H1 (cell line): ENCODE results near the gene DLK1. TPM values are rescaled to one million over a fixed set of nuclear protein-coding genes. Genes with fewer than 3 reads are reported as not detected.

Experiments used
- CHD2 ChIP-seq: IDR thresholded peaks from 2 replicates; pipeline ENCODE4 v1.6.1; 2012; ENCODE audit warnings: low read length, improper control_type of control experiment
- GTF2F1 ChIP-seq: IDR thresholded peaks from 2 replicates; pipeline ENCODE4 v1.6.1; 2012; ENCODE audit warnings: low read depth, low read length, improper control_type of control experiment, borderline replicate concordance
- HDAC6 ChIP-seq: IDR thresholded peaks from one replicate; pipeline ENCODE4 v1.7.1; 2012; ENCODE audit warnings: low read depth, mild to moderate bottlenecking, inconsistent platforms, low read length, moderate library complexity
- JUN ChIP-seq: IDR thresholded peaks from 2 replicates; pipeline ENCODE4 v1.6.1; 2011; ENCODE audit warnings: low read depth, mild to moderate bottlenecking, improper control_type of control experiment, low read length
- POLR2A ChIP-seq, 2 experiments: IDR thresholded peaks; 1 replicate in 1 of 2; 2 replicates in 1 of 2; pipeline ENCODE4 v1.6.1; 2011; ENCODE audit warnings: low read depth in 2 of 2, low read length in 2 of 2, mild to moderate bottlenecking in 2 of 2; ENCODE audit errors: control extremely low read depth in 1 of 2
- POLR2AphosphoS5 ChIP-seq: IDR thresholded peaks from 2 replicates; pipeline ENCODE4 v1.6.1; 2011; ENCODE audit warnings: low read depth, low read length
- RAD21 ChIP-seq, 2 experiments: IDR thresholded peaks in 1 of 2; conservative IDR thresholded peaks in 1 of 2; 2 replicates each; pipeline ENCODE4 v1.6.1; 2011; ENCODE audit warnings: low read depth in 2 of 2, low read length in 2 of 2, improper control_type of control experiment in 1 of 2, inconsistent platforms in 1 of 2, mild to moderate bottlenecking in 1 of 2, moderate library complexity in 1 of 2
- SP2 ChIP-seq: IDR thresholded peaks from 2 replicates; pipeline ENCODE4 v1.6.1; 2012; ENCODE audit warnings: mild to moderate bottlenecking, low read length, inconsistent platforms
- SP4 ChIP-seq: IDR thresholded peaks from 2 replicates; pipeline ENCODE4 v1.6.1; 2012; ENCODE audit warnings: low read length, inconsistent platforms
- polyA plus RNA-seq, 7 experiments: library from polyadenylated mRNA; depleted of rRNA in 3 of 7; stranded (reverse) in 5 of 7; unstranded in 2 of 7; fragments of >200 nt in 5 of 7; fragments of 200-250 nt in 2 of 7; gene quantifications; 1 replicate in 5 of 7; 2 replicates in 1 of 7; 4 replicates in 1 of 7; pipeline versions ENCODE4 v1.2.1 to v1.2.3, GENCODE V29; 2011 to 2013; ENCODE audit warnings: missing spikeins in 2 of 7, mixed read lengths in 2 of 7
- total RNA-seq: library from RNA; stranded (reverse); fragmentation: NEBNext Ultra II Directional; extraction: Animal tissue kit (Norgen Biotek cat#: 25700); gene quantifications from 2 replicates; pipeline ENCODE4 v1.2.1, GENCODE V29; 2021
- TF ChIP-seq, protein P1 (sequence below): fragments of 300-600 bp; sonication (generic); IDR thresholded peaks from 2 replicates; pipeline ENCODE4 v1.7.1; 2012; ENCODE audit warnings: low read length, moderate library complexity, mild to moderate bottlenecking, inconsistent platforms; ENCODE audit not compliant: insufficient replicate concordance
- TF ChIP-seq, protein P2 (sequence below): IDR thresholded peaks from 2 replicates; pipeline ENCODE4 v1.6.1; 2012; ENCODE audit warnings: inconsistent platforms

DLK1 gene
- total and polyA plus RNA-seq, 2 of the 8 experiments (the other 6 are each of a cell fraction or from before 2014, with no cell fraction given) = 1.3 to 2.4 TPM

DNA sequence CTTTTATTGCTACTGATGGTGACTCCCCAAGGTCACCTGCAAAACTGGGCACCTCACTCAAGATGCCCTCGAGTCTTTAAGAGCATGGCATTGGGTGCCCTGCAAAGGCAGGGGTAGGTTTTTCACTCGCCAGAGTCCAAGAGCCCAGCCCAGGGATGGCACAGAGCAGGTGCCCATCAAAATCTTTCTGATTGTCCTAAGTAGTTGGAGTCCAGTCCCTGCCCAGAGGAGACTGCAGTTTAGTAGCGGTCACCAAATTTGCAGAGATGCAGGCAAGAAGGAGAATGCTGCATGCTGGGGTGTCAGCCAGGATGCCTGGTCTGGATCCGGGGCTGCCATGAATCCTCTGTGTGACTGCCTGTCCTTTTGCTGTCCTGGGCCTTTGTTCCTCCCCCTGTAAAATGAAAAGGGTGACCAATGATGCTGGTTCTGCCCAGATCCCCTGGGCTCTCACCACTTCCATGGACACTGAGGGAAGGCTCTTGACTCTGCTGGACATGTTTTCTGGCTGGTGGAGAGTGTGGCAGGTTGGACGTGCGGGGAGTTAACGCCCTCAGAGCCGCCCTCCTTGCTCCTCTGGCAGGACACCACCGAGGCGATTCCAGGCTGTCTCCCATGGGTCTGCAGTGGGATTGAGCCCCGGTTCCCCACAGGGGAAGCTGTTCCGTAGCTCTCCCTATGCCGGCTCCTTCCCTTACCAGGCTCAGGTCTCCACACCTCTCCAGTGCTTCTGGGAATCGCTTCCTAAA lies 41.3 kb downstream of the DLK1 start (continued):
- TF ChIP-seq, protein P1, sequence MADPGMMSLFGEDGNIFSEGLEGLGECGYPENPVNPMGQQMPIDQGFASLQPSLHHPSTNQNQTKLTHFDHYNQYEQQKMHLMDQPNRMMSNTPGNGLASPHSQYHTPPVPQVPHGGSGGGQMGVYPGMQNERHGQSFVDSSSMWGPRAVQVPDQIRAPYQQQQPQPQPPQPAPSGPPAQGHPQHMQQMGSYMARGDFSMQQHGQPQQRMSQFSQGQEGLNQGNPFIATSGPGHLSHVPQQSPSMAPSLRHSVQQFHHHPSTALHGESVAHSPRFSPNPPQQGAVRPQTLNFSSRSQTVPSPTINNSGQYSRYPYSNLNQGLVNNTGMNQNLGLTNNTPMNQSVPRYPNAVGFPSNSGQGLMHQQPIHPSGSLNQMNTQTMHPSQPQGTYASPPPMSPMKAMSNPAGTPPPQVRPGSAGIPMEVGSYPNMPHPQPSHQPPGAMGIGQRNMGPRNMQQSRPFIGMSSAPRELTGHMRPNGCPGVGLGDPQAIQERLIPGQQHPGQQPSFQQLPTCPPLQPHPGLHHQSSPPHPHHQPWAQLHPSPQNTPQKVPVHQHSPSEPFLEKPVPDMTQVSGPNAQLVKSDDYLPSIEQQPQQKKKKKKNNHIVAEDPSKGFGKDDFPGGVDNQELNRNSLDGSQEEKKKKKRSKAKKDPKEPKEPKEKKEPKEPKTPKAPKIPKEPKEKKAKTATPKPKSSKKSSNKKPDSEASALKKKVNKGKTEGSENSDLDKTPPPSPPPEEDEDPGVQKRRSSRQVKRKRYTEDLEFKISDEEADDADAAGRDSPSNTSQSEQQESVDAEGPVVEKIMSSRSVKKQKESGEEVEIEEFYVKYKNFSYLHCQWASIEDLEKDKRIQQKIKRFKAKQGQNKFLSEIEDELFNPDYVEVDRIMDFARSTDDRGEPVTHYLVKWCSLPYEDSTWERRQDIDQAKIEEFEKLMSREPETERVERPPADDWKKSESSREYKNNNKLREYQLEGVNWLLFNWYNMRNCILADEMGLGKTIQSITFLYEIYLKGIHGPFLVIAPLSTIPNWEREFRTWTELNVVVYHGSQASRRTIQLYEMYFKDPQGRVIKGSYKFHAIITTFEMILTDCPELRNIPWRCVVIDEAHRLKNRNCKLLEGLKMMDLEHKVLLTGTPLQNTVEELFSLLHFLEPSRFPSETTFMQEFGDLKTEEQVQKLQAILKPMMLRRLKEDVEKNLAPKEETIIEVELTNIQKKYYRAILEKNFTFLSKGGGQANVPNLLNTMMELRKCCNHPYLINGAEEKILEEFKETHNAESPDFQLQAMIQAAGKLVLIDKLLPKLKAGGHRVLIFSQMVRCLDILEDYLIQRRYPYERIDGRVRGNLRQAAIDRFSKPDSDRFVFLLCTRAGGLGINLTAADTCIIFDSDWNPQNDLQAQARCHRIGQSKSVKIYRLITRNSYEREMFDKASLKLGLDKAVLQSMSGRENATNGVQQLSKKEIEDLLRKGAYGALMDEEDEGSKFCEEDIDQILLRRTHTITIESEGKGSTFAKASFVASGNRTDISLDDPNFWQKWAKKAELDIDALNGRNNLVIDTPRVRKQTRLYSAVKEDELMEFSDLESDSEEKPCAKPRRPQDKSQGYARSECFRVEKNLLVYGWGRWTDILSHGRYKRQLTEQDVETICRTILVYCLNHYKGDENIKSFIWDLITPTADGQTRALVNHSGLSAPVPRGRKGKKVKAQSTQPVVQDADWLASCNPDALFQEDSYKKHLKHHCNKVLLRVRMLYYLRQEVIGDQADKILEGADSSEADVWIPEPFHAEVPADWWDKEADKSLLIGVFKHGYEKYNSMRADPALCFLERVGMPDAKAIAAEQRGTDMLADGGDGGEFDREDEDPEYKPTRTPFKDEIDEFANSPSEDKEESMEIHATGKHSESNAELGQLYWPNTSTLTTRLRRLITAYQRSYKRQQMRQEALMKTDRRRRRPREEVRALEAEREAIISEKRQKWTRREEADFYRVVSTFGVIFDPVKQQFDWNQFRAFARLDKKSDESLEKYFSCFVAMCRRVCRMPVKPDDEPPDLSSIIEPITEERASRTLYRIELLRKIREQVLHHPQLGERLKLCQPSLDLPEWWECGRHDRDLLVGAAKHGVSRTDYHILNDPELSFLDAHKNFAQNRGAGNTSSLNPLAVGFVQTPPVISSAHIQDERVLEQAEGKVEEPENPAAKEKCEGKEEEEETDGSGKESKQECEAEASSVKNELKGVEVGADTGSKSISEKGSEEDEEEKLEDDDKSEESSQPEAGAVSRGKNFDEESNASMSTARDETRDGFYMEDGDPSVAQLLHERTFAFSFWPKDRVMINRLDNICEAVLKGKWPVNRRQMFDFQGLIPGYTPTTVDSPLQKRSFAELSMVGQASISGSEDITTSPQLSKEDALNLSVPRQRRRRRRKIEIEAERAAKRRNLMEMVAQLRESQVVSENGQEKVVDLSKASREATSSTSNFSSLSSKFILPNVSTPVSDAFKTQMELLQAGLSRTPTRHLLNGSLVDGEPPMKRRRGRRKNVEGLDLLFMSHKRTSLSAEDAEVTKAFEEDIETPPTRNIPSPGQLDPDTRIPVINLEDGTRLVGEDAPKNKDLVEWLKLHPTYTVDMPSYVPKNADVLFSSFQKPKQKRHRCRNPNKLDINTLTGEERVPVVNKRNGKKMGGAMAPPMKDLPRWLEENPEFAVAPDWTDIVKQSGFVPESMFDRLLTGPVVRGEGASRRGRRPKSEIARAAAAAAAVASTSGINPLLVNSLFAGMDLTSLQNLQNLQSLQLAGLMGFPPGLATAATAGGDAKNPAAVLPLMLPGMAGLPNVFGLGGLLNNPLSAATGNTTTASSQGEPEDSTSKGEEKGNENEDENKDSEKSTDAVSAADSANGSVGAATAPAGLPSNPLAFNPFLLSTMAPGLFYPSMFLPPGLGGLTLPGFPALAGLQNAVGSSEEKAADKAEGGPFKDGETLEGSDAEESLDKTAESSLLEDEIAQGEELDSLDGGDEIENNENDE = no peak
- TF ChIP-seq CHD2 = no peak
- no peak for TF ChIP-seq POLR2A (IDR thresholded peaks at IDR 0.05; ENCODE audit: control extremely low read depth in 1 of 2, low read depth in 2 of 2, low read length in 2 of 2)
- TF ChIP-seq GTF2F1 = no peak
- TF ChIP-seq, protein P2, sequence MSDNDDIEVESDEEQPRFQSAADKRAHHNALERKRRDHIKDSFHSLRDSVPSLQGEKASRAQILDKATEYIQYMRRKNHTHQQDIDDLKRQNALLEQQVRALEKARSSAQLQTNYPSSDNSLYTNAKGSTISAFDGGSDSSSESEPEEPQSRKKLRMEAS = no peak
- no peak for TF ChIP-seq SP2
- TF ChIP-seq SP4 = no peak
- no peak for TF ChIP-seq JUN
- TF ChIP-seq HDAC6 = no peak
- TF ChIP-seq RAD21 (IDR thresholded peaks at IDR 0.05 in 1 of 2, conservative IDR thresholded peaks at IDR 0.05 in 1 of 2; ENCODE audit: low read depth in 2 of 2, low read length in 2 of 2) = no peak
- no peak for TF ChIP-seq POLR2AphosphoS5
